GM12873 (cell line): ENCODE measurements around the gene PPP1R3D.

ENCODE experiments used
- CTCF ChIP-seq: IDR thresholded peaks from 2 replicates; pipeline ENCODE4 v1.5.1; 2012; ENCODE audit warnings: low read depth, mild to moderate bottlenecking, moderate library complexity, low read length, control low read depth; ENCODE audit not compliant: insufficient read depth; ENCODE audit errors: missing control alignments

PPP1R3D gene

GRCh38 chr20:59940129-59940955 lies at the start of gene PPP1R3D, which contains the start of gene FAM217B:
Gene PPP1R3D (minus strand): TSS chr20:59940305. CDS start chr20:59939931, 374 bp downstream.
Gene FAM217B (plus strand): TSS chr20:59940389. CDS start chr20:59943944, 3,555 bp downstream.
- TF ChIP-seq CTCF = no peak

DNA sequence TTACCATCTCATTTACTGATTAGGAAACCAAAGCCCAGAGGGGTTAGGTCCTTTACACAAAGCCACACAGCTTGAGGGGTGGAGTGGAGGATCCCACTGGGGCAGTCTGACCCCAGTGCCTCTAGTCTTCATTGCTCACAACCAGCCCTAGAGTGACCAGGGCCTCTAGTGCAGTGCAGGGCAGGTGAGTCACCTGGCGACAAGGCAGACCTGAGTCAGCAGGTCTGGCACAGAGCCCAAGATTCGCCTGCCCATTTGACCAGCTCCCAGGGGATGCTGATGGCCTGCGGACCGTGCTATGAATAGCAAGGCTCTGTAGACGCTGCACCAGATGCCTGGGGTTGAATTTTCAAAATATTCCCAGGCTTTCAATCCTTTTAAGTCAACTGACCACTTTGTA lies 48.0 kb upstream of the PPP1R3D start:
- TF ChIP-seq CTCF = no peak

DNA sequence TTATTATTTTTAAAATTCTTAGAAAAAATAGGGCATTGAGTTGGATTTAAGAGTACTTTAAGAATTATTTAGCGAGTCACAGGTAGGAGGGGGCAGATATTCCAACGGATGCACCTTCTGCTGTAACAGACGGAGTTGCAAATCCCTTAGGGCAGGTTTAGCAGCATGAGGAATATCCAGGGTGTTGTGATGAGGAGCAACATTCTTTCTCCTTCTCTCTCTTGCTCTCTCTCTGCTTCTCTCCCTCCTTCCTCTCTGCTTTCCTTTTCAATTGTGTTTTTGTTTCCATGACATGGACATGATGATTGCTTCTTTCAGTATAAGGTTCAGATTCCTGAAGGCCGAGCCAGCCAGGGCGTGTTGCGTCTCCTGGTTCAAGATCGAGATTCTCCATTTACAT lies 47.0 kb upstream of the PPP1R3D start:
- no peak for TF ChIP-seq CTCF

- TF ChIP-seq CTCF = peak; percentile 39
These were observed 45.8 kb upstream of the PPP1R3D start for GRCh38 chr20:59985864-59986263.

GRCh38 chr20:59985164-59985563 lies 45.1 kb upstream of the PPP1R3D start:
- no peak for TF ChIP-seq CTCF

DNA sequence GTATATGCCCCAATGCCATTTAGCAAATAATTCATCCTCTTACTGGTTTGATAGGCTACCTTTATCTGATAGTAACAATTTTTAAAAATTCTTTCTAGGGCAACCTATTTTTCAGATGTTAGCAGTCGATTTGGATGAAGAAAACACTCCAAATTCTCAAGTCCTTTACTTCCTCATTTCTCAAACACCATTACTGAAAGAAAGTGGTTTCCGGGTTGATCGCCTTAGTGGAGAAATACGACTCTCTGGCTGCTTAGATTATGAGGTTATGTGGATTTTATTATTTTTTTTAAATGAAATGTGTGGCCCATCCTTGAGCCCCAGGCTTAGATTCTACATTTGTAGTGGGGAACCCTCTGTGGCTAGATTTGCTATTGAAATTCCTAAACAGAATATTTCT lies 44.4 kb upstream of the PPP1R3D start:
- no peak for TF ChIP-seq CTCF

GRCh38 chr20:59983076-59983475 lies 43.0 kb upstream of the PPP1R3D start:
- TF ChIP-seq CTCF = no peak
